Measurements from ENCODE around the gene TBX4. TPM values are rescaled to one million over a fixed set of nuclear protein-coding genes. Genes with fewer than 3 reads are reported as not detected.
"Not testable (repeated sequence)": the region's sequence is repeated elsewhere in the genome, so short reads cannot be mapped to it uniquely, and the experiment has no call there.

TBX4 gene
- total RNA-seq, 3 donors from 2014 or later: not detected

DNA sequence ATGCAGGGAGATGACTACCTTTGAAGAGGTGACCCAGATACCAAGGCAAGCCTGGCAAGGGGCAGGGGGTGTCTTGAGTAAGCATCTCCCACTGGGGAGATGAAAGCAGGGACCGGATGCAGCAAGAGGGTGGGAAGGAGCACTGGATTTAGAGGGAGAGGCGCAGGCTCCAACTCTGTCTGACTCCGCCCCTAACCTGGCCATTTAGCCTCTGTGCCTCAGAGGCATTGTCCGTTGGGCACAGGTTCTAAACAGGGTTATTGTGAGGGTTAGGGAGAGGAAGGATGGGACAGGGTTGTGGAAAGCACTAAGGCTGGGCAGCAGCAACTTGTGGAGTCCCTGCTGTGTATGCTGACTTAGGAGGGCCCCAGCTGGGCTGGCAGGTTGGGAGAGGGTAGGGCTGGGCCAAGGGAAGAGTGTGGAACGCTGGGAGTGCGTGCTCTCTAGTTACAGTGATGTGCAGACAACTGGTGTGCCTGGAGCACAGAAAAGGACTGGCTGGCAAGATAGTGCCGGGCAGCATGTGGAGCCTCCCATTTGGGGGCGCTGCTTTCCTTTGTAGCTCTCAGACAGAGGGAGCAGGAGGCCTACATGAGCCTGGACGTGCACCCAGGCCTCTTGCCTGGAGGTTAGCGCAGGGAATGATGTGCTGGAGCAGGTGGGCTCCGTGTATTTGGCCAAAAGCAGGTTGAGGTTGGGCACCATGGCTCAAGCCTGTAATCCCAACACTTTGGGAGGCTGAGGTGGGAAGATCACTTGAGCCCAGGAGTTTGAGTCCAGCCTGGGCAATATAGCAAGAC is 26.3 kb upstream of the TBX4 start:
- no peaks in the 10 kb centered on the region for H3K36me3 ChIP-seq (ENCODE audit: low read depth)
- no peak overlapping the region for H3K4me3 ChIP-seq
- H3K9me3 ChIP-seq: no peaks in the 10 kb centered on the region
- ATAC-seq (peak; percentile 57), DNase-seq (peak in 2 of 3 donors; percentile 51 to 57)
- intact Hi-C loops (cut with DNase I, micrococcal nuclease): loop anchor here in 1 of 2 donors (5.0 kb wide), 1 partner anchor 131 kb away; no protein-coding TSS in a partner anchor
- no peaks in the 10 kb centered on the region for H3K4me1 ChIP-seq (ENCODE audit: low read depth)
- TF ChIP-seq CTCF (IDR thresholded peaks at IDR 0.05): no peak

DNA sequence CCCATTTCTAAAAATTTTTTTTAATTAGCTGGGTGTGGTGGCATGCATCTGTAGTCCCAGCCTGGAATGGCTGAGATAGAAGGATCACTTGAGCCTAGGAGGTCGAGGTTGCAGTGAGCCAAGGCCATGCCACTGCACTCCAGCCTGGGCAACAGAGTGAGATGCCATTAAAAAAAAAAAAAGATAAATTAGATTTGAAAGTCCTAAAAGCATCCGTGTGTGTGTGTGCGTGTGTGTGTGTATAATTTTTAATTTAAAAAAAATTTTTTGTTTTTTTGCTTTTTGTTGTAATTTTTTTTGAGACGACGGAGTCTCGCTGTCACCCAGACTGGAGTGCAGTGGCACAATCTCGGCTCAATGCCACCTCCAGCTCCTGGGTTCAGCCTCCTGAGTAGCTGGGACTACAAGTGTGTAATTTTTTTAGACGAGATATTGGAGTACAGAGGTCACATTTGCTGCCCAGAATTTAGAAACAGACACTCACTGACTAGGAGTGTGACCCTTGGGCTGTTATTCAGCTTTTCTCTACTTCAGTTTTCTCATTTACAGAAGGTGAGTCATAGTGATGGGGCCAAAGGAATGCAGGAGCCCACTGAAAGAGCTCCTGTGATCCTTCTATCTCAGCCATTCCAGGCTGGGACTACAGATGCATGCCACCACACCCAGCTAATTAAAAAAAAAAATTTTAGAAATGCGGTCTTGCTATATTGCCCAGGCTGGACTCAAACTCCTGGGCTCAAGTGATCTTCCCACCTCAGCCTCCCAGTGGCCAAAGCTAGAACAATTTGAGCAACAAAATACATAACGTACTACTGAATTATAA is 25.5 kb upstream of the TBX4 start:
- Histone ChIP-seq H3K4me3 (no peak overlapping the region), H3K36me3 (ENCODE audit: low read depth) (no peaks in the 10 kb centered on the region), H3K4me1 (ENCODE audit: low read depth) (no peaks in the 10 kb centered on the region), H3K9me3 (no peaks in the 10 kb centered on the region)
- ATAC-seq (no peak), DNase-seq (no peak)
- intact Hi-C loops (cut with DNase I, micrococcal nuclease): loop anchor here in 1 of 2 donors (5.0 kb wide), 1 partner anchor 131 kb away; no protein-coding TSS in a partner anchor
- no peak for TF ChIP-seq CTCF (IDR thresholded peaks at IDR 0.05)

DNA sequence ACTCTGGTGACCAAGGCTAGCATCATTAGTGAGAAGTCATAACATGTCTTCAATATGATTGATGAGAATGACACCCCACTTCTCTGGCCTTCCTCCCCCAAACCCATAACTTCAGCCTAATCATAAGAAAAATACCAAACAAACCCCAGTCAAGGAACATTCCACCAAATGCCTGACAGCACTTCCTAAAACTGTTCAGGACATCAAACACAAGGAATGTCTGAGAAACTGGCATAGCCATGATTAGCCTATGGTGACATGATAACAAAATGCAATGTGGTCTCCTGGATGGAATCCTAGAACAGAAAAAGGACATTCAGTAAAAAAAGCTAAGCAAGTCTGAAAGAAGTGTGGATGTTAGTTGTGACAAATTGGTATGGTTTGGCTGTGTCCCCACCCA is 24.7 kb upstream of the TBX4 start:
- no peaks in the 10 kb centered on the region for H3K36me3 ChIP-seq (ENCODE audit: low read depth)
- H3K9me3 ChIP-seq: no peaks in the 10 kb centered on the region
- H3K4me1 ChIP-seq (ENCODE audit: low read depth): no peaks in the 10 kb centered on the region
- no peak overlapping the region for H3K4me3 ChIP-seq
- intact Hi-C loops (cut with DNase I, micrococcal nuclease): loop anchor here in 1 of 2 donors (5.0 kb wide), 1 partner anchor 130 kb away; no protein-coding TSS in a partner anchor
- ATAC-seq (no peak), DNase-seq (no peak)
- TF ChIP-seq CTCF (IDR thresholded peaks at IDR 0.05): no peak

DNA sequence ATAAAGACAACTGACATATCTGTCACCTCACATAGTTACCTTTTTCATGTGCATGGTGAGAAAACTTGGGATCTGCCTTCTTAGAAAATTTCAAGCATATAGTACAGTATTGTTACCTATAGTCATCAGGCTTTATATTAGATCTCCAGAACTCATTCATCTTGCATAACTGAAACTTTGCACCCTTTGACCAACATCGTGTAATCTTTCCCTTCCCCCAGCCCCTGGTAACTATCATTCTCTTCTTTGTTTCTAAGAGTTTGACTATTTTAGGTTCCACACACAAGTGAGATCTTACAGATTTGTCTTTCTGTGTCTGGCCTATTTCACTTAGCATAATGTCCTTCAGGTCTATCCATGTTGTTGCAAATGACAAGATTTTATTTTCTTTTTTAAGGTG is 22.9 kb upstream of the TBX4 start:
- H3K9me3 ChIP-seq: no peaks in the 10 kb centered on the region
- intact Hi-C loops (cut with DNase I, micrococcal nuclease): loop anchor here in 1 of 2 donors (5.0 kb wide), 1 partner anchor 128 kb away; no protein-coding TSS in a partner anchor
- no peaks in the 10 kb centered on the region for H3K4me1 ChIP-seq (ENCODE audit: low read depth)
- ATAC-seq: no peak
- H3K4me3 ChIP-seq: no peak overlapping the region
- no peak for DNase-seq
- TF ChIP-seq CTCF (IDR thresholded peaks at IDR 0.05): no peak
- no peaks in the 10 kb centered on the region for H3K36me3 ChIP-seq (ENCODE audit: low read depth)

GRCh38 chr17:61429831-61430230 is 22.4 kb upstream of the TBX4 start:
- DNase-seq, ATAC-seq: not testable (repeated sequence)
- intact Hi-C loops (cut with DNase I, micrococcal nuclease): loop anchor here in 1 of 2 donors (5.0 kb wide), 1 partner anchor 127 kb away; no protein-coding TSS in a partner anchor

More at GRCh38 chr17:61429831-61430230, 22.4 kb upstream of the TBX4 start:
- H3K36me3 ChIP-seq (ENCODE audit: low read depth); H3K9me3 ChIP-seq; H3K4me3 ChIP-seq; H3K4me1 ChIP-seq (ENCODE audit: low read depth): not testable (repeated sequence)
